ENCODE data around the gene OTOG. TPM values are rescaled to one million over a fixed set of nuclear protein-coding genes. Genes with fewer than 3 reads are reported as not detected.

OTOG gene
- total and polyA plus RNA-seq, 2 donors (not counting 1 experiment from before 2014, with no cell fraction given): not detected

GRCh38 chr11:17515443-17516176, 31.4 kb upstream of the OTOG start:
- Histone ChIP-seq H4K20me1 (ENCODE audit: control insufficient read depth, insufficient read depth, low read length, poor library complexity, severe bottlenecking) (no peaks in the 10 kb centered on the region), H2AFZ (ENCODE audit: insufficient read depth, low read depth, low read length, poor library complexity, severe bottlenecking) (no peak overlapping the region), H3K9me3 (ENCODE audit: control extremely low read depth in 1 of 3, control insufficient read depth in 2 of 3, insufficient read depth in 1 of 3, low read length in 2 of 3) (no peaks in the 10 kb centered on the region), H3K27ac (ENCODE audit: low read length in 2 of 2) (no peak overlapping the region), H3K27me3 (replicated peaks in 1 of 4; ENCODE audit: control extremely low read depth in 1 of 4, control insufficient read depth in 3 of 4, insufficient read depth in 4 of 4, low read length in 3 of 4) (peaks cover 0 to 2% (median 0%) of the 10 kb centered on the region in 4 experiments), H3K36me3 (replicated peaks in 1 of 2; ENCODE audit: control extremely low read depth in 1 of 2, control insufficient read depth in 1 of 2, extremely low read depth in 1 of 2, insufficient read depth in 2 of 2, low read length in 1 of 2) (no peaks in the 10 kb centered on the region), H3K79me2 (ENCODE audit: control insufficient read depth, insufficient read depth, low read length) (no peaks in the 10 kb centered on the region), H3K4me1 (ENCODE audit: control insufficient read depth in 2 of 2, insufficient read depth in 2 of 2, low read length in 2 of 2) (no peaks in the 10 kb centered on the region), H3K4me2 (replicated peaks; ENCODE audit: low read depth, low read length, poor library complexity, severe bottlenecking) (no peak overlapping the region), H3K4me3 (ENCODE audit: control extremely low read depth in 1 of 5, extremely low read depth in 1 of 5, insufficient read depth in 1 of 5, low read depth in 2 of 5, low read length in 4 of 5) (no peak overlapping the region), H3K9ac (ENCODE audit: low read length) (no peak overlapping the region)
- no peak for DNase-seq
- no peak for TF ChIP-seq EZH2 (IDR thresholded peaks at IDR 0.05; ENCODE audit: borderline replicate concordance, insufficient read depth, low read depth, low read length, poor library complexity, severe bottlenecking)
- no peak for TF ChIP-seq CTCF (IDR thresholded peaks at IDR 0.05)
- ATAC-seq (ENCODE audit: low read depth): no peak
- Mint-ChIP-seq H3K9me3 (ENCODE audit: insufficient read depth) (no peaks in the 10 kb centered on the region), H3K4me3 (no peak overlapping the region), H3K27ac (no peak overlapping the region), H3K4me1 (no peaks in the 10 kb centered on the region), H3K27me3 (peaks cover 14% of the 10 kb centered on the region)
- intact Hi-C loops (cut with micrococcal nuclease): no loop called here
- POLR2A ChIA-PET: no interaction called here
- CTCF ChIA-PET: no interaction called here
- 87% methylated on average over 3 of the region's 5 CpGs for WGBS (ENCODE audit: insufficient coverage)

GRCh38 chr11:17516551-17517150, 30.4 kb upstream of the OTOG start:
- Mint-ChIP-seq H3K27me3 (peaks cover 17% of the 10 kb centered on the region), H3K4me1 (no peaks in the 10 kb centered on the region), H3K9me3 (ENCODE audit: insufficient read depth) (no peaks in the 10 kb centered on the region), H3K4me3 (no peak overlapping the region), H3K27ac (no peak overlapping the region)
- Histone ChIP-seq H3K9ac (ENCODE audit: low read length) (no peak overlapping the region), H3K79me2 (ENCODE audit: control insufficient read depth, insufficient read depth, low read length) (no peaks in the 10 kb centered on the region), H2AFZ (ENCODE audit: insufficient read depth, low read depth, low read length, poor library complexity, severe bottlenecking) (no peak overlapping the region), H3K27ac (ENCODE audit: low read length in 2 of 2) (no peak overlapping the region), H4K20me1 (ENCODE audit: control insufficient read depth, insufficient read depth, low read length, poor library complexity, severe bottlenecking) (no peaks in the 10 kb centered on the region), H3K4me1 (ENCODE audit: control insufficient read depth in 2 of 2, insufficient read depth in 2 of 2, low read length in 2 of 2) (no peaks in the 10 kb centered on the region), H3K27me3 (replicated peaks in 1 of 4; ENCODE audit: control extremely low read depth in 1 of 4, control insufficient read depth in 3 of 4, insufficient read depth in 4 of 4, low read length in 3 of 4) (peaks cover 0 to 2% (median 0%) of the 10 kb centered on the region in 4 experiments), H3K4me2 (replicated peaks; ENCODE audit: low read depth, low read length, poor library complexity, severe bottlenecking) (no peak overlapping the region), H3K36me3 (replicated peaks in 1 of 2; ENCODE audit: control extremely low read depth in 1 of 2, control insufficient read depth in 1 of 2, extremely low read depth in 1 of 2, insufficient read depth in 2 of 2, low read length in 1 of 2) (no peaks in the 10 kb centered on the region), H3K4me3 (ENCODE audit: control extremely low read depth in 1 of 5, extremely low read depth in 1 of 5, insufficient read depth in 1 of 5, low read depth in 2 of 5, low read length in 4 of 5) (no peak overlapping the region), H3K9me3 (ENCODE audit: control extremely low read depth in 1 of 3, control insufficient read depth in 2 of 3, insufficient read depth in 1 of 3, low read length in 2 of 3) (no peaks in the 10 kb centered on the region)
- CTCF ChIA-PET: interaction anchor here (1.7 kb wide), 1 partner anchor 133 kb away, joined by 5 read pairs; no protein-coding TSS in a partner anchor
- ATAC-seq (ENCODE audit: low read depth): no peak
- TF ChIP-seq CTCF (IDR thresholded peaks at IDR 0.05) (no peak), EZH2 (IDR thresholded peaks at IDR 0.05; ENCODE audit: borderline replicate concordance, insufficient read depth, low read depth, low read length, poor library complexity, severe bottlenecking) (no peak)
- intact Hi-C loops (cut with micrococcal nuclease): no loop called here
- POLR2A ChIA-PET: no interaction called here
- DNase-seq: no peak
- WGBS (ENCODE audit: insufficient coverage): 88% methylated on average over 6 of the region's 7 CpGs
